HL-60 (cell line): Measurements from ENCODE around the gene SACS.

ENCODE experiments used
- GABPA ChIP-seq: IDR thresholded peaks from 2 replicates; pipeline ENCODE4 v1.6.1; 2012; ENCODE audit warnings: low read depth
- POLR2AphosphoS5 ChIP-seq: IDR thresholded peaks from 2 replicates; pipeline ENCODE4 v1.6.1; 2012; ENCODE audit warnings: low read depth
- REST ChIP-seq: IDR thresholded peaks from 2 replicates; pipeline ENCODE4 v1.6.1; 2012; ENCODE audit warnings: low read depth; ENCODE audit not compliant: insufficient replicate concordance
- TF ChIP-seq, protein P1 (sequence below): IDR thresholded peaks from one replicate; pipeline ENCODE4 v1.5.1; 2011; ENCODE audit warnings: low read length, control low read depth, inconsistent platforms; ENCODE audit not compliant: insufficient read depth

DNA sequence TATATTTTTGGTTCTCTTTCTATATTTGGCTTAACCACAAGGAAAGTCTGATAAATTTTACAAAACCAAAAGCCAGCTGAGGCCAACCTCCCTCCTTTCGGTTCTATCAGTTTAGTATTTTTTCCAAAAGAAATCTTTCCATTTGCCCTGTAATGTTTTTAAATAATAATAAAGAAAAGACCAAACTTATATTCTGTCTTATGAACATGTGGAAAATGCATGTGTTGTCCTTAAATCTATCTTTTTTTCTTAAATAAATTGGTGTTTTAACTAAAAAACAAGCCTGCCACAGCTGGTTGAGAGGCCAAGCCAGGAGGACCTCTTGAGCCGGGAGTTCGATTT lies 113.6 kb downstream of the SACS start:
- TF ChIP-seq, protein P1, sequence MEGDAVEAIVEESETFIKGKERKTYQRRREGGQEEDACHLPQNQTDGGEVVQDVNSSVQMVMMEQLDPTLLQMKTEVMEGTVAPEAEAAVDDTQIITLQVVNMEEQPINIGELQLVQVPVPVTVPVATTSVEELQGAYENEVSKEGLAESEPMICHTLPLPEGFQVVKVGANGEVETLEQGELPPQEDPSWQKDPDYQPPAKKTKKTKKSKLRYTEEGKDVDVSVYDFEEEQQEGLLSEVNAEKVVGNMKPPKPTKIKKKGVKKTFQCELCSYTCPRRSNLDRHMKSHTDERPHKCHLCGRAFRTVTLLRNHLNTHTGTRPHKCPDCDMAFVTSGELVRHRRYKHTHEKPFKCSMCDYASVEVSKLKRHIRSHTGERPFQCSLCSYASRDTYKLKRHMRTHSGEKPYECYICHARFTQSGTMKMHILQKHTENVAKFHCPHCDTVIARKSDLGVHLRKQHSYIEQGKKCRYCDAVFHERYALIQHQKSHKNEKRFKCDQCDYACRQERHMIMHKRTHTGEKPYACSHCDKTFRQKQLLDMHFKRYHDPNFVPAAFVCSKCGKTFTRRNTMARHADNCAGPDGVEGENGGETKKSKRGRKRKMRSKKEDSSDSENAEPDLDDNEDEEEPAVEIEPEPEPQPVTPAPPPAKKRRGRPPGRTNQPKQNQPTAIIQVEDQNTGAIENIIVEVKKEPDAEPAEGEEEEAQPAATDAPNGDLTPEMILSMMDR = no peak
- TF ChIP-seq POLR2AphosphoS5 = no peak
- no peak for TF ChIP-seq REST
- no peak for TF ChIP-seq GABPA
